GM19468 (cell line): ENCODE data around the gene SYNE4.
"Not testable (repeated sequence)": the region's sequence is repeated elsewhere in the genome, so short reads cannot be mapped to it uniquely, and the experiment has no call there.

Source experiments
- ATAC-seq: cut with Tn5 transposase; IDR thresholded peaks from one replicate; pipeline ENCODE4 v1.9.1; 2021; ENCODE audit warnings: mild to moderate bottlenecking, moderate library complexity, moderate number of reproducible peaks; ENCODE audit not compliant: unreplicated experiment; ENCODE audit errors: extremely low read depth

Gene SYNE4

DNA sequence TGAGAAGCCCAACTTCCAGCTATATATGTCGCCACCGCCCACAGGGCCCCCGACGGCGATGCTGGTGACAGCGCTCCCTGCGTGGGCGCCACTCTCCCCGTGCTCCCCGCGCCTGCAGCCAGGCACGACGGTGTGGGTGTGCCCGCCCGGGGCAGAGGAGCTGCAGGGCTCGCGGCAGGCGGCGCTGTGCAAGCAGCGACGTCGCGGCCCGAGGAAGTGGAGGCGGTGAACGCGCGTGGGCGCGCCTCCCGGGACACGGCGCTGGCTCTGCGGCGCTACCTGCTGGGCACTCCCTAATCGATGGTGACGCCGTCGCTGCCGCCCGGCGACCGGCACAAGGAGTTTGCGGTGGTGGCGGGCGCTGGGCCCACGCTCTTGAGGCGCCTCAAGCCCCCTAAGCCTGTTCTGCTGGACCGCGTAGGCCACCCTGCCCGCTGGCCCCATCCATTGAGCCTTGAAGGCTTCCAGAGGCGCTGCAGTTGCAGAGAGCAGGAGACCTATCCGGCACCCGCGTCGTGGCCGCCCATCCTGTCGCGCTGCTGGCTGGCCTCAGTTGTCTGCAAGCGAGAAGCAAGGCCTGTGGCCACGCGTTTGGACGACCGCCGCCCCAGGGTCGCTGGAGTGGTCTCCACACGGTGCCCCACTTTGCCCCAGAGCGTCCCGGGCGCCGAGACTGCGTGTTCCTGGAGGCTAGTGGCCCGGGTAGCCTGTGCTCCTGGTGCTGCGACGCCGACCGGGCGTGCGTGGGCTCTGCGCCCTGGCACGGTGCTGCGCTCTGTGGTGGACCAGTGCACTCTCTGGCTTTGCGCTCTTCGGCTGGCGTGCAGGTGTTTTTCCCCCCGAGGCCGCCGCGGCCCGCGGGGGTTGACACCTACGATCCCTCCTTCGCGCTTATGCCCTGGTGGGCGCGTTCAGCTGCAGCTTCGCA lies 49.3 kb downstream of the SYNE4 start:
- no peak for ATAC-seq

DNA sequence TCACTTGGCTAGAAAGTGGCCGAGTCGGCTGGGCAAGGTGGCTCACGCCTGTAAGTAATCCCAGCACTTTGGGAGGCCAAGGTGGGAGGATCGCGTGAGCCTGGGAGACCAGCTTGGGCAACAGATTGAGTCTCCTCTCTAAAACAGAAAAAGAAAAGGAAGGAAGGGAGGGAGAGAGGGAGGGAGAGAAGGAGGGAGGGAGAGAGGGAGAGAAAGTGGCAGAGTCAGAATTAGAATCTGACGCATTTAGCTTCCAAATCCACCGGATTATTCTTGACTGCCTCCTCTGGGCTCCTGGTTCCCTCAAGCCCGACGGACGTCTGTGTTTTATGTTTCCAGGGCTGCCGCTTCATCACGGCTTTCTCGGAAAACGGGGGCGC lies 50.0 kb downstream of the SYNE4 start:
- no peak for ATAC-seq

DNA sequence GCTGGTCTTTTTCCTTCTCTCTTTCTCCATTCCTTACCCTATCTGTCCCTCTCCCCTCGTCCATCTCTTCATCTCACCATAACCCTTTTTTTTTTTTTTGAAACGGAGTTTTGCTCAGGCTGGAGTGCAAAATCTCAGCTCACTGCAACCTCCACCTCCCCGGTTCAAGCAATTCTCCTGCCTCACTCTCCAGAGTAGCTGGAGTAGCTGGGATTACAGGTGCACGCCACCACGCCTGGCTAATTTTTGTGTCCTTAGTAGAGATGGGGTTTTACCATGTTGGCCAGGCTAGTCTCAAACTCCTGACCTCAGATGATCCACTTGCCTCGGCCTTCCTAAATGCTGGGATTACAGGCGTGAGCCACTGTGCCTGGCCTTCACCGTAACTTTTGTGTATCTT lies 51.2 kb downstream of the SYNE4 start:
- ATAC-seq, result not testable (repeated sequence)

DNA sequence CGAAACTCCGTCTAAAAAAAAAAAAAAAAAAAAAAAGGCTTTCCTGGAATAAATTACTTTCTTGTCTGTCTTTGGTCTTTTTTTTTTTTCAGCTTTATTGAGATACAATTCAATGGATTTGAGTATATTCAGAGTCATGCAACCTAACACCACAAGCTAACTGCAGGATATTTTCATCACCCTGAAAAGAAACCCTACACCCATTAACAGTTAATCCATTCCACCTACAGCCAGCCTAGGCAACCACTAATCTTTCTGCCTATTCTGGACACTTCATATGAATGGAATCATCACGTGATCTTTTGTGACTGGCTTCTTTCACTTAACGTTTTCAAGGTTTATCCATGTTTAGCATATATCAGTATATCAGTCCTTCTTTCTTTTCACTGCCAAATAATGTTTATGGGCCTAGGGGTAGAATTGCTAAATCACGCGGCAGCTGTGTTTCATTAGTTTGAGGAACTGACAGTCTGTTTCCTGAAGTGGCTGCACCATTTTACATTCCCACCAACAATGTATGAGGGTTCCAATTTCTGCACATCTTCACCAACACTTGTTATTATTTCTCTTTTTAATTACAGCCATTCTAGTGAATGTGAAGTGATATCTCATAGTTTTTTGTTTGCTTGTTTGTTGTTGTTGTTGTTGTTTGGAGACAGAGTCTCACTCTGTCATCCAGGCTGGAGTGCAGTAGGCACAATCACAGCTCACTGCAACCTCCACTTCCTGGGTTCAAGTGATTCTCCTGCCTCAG lies 52.6 kb downstream of the SYNE4 start:
- no peak for ATAC-seq
